Ishikawa (cell line): ENCODE data around the gene ATF7.

Experiments
- EGR1 ChIP-seq: IDR thresholded peaks from 2 replicates; pipeline ENCODE4 v1.6.1; 2012
- EP300 ChIP-seq: IDR thresholded peaks from 2 replicates; pipeline ENCODE4 v1.6.1; 2012; ENCODE audit warnings: borderline replicate concordance
- FOXM1 ChIP-seq: IDR thresholded peaks from 2 replicates; pipeline ENCODE4 v1.6.1; 2012; ENCODE audit warnings: low read depth, borderline replicate concordance
- MAX ChIP-seq: IDR thresholded peaks from 2 replicates; pipeline ENCODE4 v1.6.1; 2012
- NFIC ChIP-seq: IDR thresholded peaks from 2 replicates; pipeline ENCODE4 v1.6.1; 2012
- RAD21 ChIP-seq: IDR thresholded peaks from 2 replicates; pipeline ENCODE4 v1.6.1; 2012; ENCODE audit warnings: low read depth
- REST ChIP-seq: IDR thresholded peaks from 2 replicates; pipeline ENCODE4 v1.6.1; 2012; ENCODE audit warnings: low read depth, mild to moderate bottlenecking
- TAF1 ChIP-seq: IDR thresholded peaks from 2 replicates; pipeline ENCODE4 v1.6.1; 2012; ENCODE audit warnings: low read depth, mild to moderate bottlenecking
- TCF12 ChIP-seq: IDR thresholded peaks from 2 replicates; pipeline ENCODE4 v1.6.1; 2012; ENCODE audit warnings: low read depth
- YY1 ChIP-seq: IDR thresholded peaks from 2 replicates; pipeline ENCODE4 v1.6.1; 2012; ENCODE audit warnings: low read depth

GRCh38 chr12:53590652-53591051 lies 35.5 kb downstream of the ATF7 start:
- TF ChIP-seq TCF12, result no peak
- no peak for TF ChIP-seq EP300
- no peak for TF ChIP-seq YY1
- no peak for TF ChIP-seq RAD21
- TF ChIP-seq TAF1, result no peak
- no peak for TF ChIP-seq NFIC
- TF ChIP-seq REST, result no peak
- TF ChIP-seq EGR1, result no peak
- TF ChIP-seq FOXM1, result no peak
- no peak for TF ChIP-seq MAX
